ENCODE measurements around the gene TOP3B.

Gene TOP3B

GRCh38 chr22:22023581-22024137 lies 41.1 kb upstream of the TOP3B start:
- 73% methylated on average over 4 of the region's 4 CpGs for WGBS
- no peak overlapping the region for H3K23ac ChIP-seq (ENCODE audit: low read length in 2 of 2)
- H2BK12ac ChIP-seq (ENCODE audit: low read length in 2 of 2), result no peak overlapping the region

DNA sequence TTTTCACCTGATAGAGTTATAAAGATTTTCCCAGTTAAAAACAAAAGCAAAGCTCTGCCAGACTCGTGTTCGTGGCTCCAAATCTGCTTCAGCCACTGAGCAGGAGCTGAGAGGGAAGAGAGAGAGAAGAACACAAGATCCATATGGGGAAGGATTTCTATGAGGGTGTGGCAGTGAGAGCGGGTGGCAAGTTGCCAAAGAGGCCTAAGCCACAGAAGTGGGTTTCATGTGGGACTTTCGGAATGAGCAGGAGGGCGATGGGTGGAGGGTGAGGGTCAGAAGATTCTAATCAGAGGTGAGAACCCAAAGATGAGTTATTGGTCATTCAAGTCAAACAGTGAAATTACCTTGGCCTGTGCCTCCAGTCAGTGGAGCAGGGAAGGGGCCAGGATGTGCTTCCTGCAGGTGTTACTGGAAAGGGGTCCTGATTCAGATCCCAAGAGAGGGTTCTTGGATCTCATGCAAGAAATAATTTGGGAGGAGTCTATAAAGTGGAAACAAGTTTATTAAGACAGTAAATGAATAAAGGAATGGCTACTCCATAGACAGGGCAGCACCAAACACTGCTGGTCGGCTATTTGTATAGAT lies 40.5 kb upstream of the TOP3B start:
- Histone ChIP-seq H3K23ac (ENCODE audit: low read length in 2 of 2) (no peak overlapping the region), H4K91ac (ENCODE audit: low read length) (no peak overlapping the region), H3K27me3 (ENCODE audit: control insufficient read depth in 1 of 2, insufficient read depth in 1 of 2, low read length in 2 of 2) (peaks cover 3 to 7% of the 10 kb centered on the region in 2 experiments), H3K4me3 (ENCODE audit: insufficient read depth in 1 of 2, low read depth in 1 of 2, low read length in 2 of 2) (no peak overlapping the region), H3K4ac (ENCODE audit: low read depth in 1 of 2, low read length in 2 of 2) (no peak overlapping the region), H3K14ac (ENCODE audit: low read length in 2 of 2) (no peak overlapping the region), H3K27ac (ENCODE audit: low read length, poor library complexity, severe bottlenecking) (no peak overlapping the region), H2AK5ac (ENCODE audit: low read length, severe bottlenecking) (no peak overlapping the region), H2BK120ac (ENCODE audit: low read depth, low read length) (no peak overlapping the region), H3K18ac (ENCODE audit: low read depth in 1 of 2, low read length in 2 of 2) (no peak overlapping the region), H2BK5ac (ENCODE audit: low read depth, low read length, poor library complexity, severe bottlenecking) (no peak overlapping the region), H3K9me3 (ENCODE audit: control insufficient read depth, low read length) (no peaks in the 10 kb centered on the region), H3K4me1 (ENCODE audit: control insufficient read depth, insufficient read depth, low read depth, low read length) (no peaks in the 10 kb centered on the region), H3K36me3 (ENCODE audit: control insufficient read depth in 1 of 2, insufficient read depth in 2 of 2, low read depth in 1 of 2, low read length in 2 of 2) (no peaks in the 10 kb centered on the region), H2BK15ac (ENCODE audit: low read depth, poor library complexity, severe bottlenecking) (no peak overlapping the region), H2BK12ac (ENCODE audit: low read length in 2 of 2) (no peak overlapping the region), H2AFZ (ENCODE audit: low read depth, low read length) (no peak overlapping the region), H3K9ac (ENCODE audit: low read length) (no peak overlapping the region), H4K8ac (ENCODE audit: low read length) (no peak overlapping the region), H3K79me1 (replicated peaks; ENCODE audit: low read length, poor library complexity, severe bottlenecking) (no peaks in the 10 kb centered on the region), H3K4me2 (ENCODE audit: low read length, poor library complexity, severe bottlenecking) (no peak overlapping the region)
- 83% methylated on average over 5 of the region's 6 CpGs for WGBS
- DNase-seq, result no peak

More at GRCh38 chr22:22023581-22024137, 41.1 kb upstream of the TOP3B start:
- DNase-seq, result no peak
- no peak overlapping the region for H2AK5ac ChIP-seq (ENCODE audit: low read length, severe bottlenecking)
- H2BK15ac ChIP-seq (ENCODE audit: low read depth, poor library complexity, severe bottlenecking), result no peak overlapping the region
- H3K4ac ChIP-seq (ENCODE audit: low read depth in 1 of 2, low read length in 2 of 2), result no peak overlapping the region
- no peak overlapping the region for H3K18ac ChIP-seq (ENCODE audit: low read depth in 1 of 2, low read length in 2 of 2)
- peaks cover under 1 to 3% of the 10 kb centered on the region in 2 experiments for H3K27me3 ChIP-seq (ENCODE audit: control insufficient read depth in 1 of 2, insufficient read depth in 1 of 2, low read length in 2 of 2)
- H3K79me1 ChIP-seq (replicated peaks; ENCODE audit: low read length, poor library complexity, severe bottlenecking), result no peaks in the 10 kb centered on the region
- no peak overlapping the region for H2BK5ac ChIP-seq (ENCODE audit: low read depth, low read length, poor library complexity, severe bottlenecking)
- no peaks in the 10 kb centered on the region for H3K36me3 ChIP-seq (ENCODE audit: control insufficient read depth in 1 of 2, insufficient read depth in 2 of 2, low read depth in 1 of 2, low read length in 2 of 2)
- H4K91ac ChIP-seq (ENCODE audit: low read length), result no peak overlapping the region
- no peaks in the 10 kb centered on the region for H3K9me3 ChIP-seq (ENCODE audit: control insufficient read depth, low read length)
- no peak overlapping the region for H3K27ac ChIP-seq (ENCODE audit: low read length, poor library complexity, severe bottlenecking)
- no peak overlapping the region for H4K8ac ChIP-seq (ENCODE audit: low read length)
- no peak overlapping the region for H3K14ac ChIP-seq (ENCODE audit: low read length in 2 of 2)
- no peak overlapping the region for H3K9ac ChIP-seq (ENCODE audit: low read length)
- no peak overlapping the region for H2BK120ac ChIP-seq (ENCODE audit: low read depth, low read length)
- no peaks in the 10 kb centered on the region for H3K4me1 ChIP-seq (ENCODE audit: control insufficient read depth, insufficient read depth, low read depth, low read length)
- no peak overlapping the region for H2AFZ ChIP-seq (ENCODE audit: low read depth, low read length)
- H3K4me3 ChIP-seq (ENCODE audit: insufficient read depth in 1 of 2, low read depth in 1 of 2, low read length in 2 of 2), result no peak overlapping the region
- no peak overlapping the region for H3K4me2 ChIP-seq (ENCODE audit: low read length, poor library complexity, severe bottlenecking)

- no peak overlapping the region for H3K23ac ChIP-seq (ENCODE audit: low read length in 2 of 2)
- H2BK12ac ChIP-seq (ENCODE audit: low read length in 2 of 2), result no peak overlapping the region
- no peaks in the 10 kb centered on the region for H3K36me3 ChIP-seq (ENCODE audit: control insufficient read depth in 1 of 2, insufficient read depth in 2 of 2, low read depth in 1 of 2, low read length in 2 of 2)
- no peak overlapping the region for H4K8ac ChIP-seq (ENCODE audit: low read length)
- H3K27me3 ChIP-seq (ENCODE audit: control insufficient read depth in 1 of 2, insufficient read depth in 1 of 2, low read length in 2 of 2), result peaks cover 3 to 10% of the 10 kb centered on the region in 2 experiments
- H2BK15ac ChIP-seq (ENCODE audit: low read depth, poor library complexity, severe bottlenecking), result no peak overlapping the region
- no peak overlapping the region for H3K4ac ChIP-seq (ENCODE audit: low read depth in 1 of 2, low read length in 2 of 2)
- no peak overlapping the region for H3K27ac ChIP-seq (ENCODE audit: low read length, poor library complexity, severe bottlenecking)
- H2AK5ac ChIP-seq (ENCODE audit: low read length, severe bottlenecking), result no peak overlapping the region
- no peak overlapping the region for H2AFZ ChIP-seq (ENCODE audit: low read depth, low read length)
- H3K18ac ChIP-seq (ENCODE audit: low read depth in 1 of 2, low read length in 2 of 2), result no peak overlapping the region
- no peaks in the 10 kb centered on the region for H3K4me1 ChIP-seq (ENCODE audit: control insufficient read depth, insufficient read depth, low read depth, low read length)
- WGBS, result 57% methylated on average over 5 of the region's 5 CpGs
- H3K4me3 ChIP-seq (ENCODE audit: insufficient read depth in 1 of 2, low read depth in 1 of 2, low read length in 2 of 2), result no peak overlapping the region
- no peak overlapping the region for H3K4me2 ChIP-seq (ENCODE audit: low read length, poor library complexity, severe bottlenecking)
- no peak overlapping the region for H2BK120ac ChIP-seq (ENCODE audit: low read depth, low read length)
- no peak for DNase-seq
- H3K14ac ChIP-seq (ENCODE audit: low read length in 2 of 2), result no peak overlapping the region
- H3K79me1 ChIP-seq (replicated peaks; ENCODE audit: low read length, poor library complexity, severe bottlenecking), result no peaks in the 10 kb centered on the region
- no peak overlapping the region for H4K91ac ChIP-seq (ENCODE audit: low read length)
- no peak overlapping the region for H3K9ac ChIP-seq (ENCODE audit: low read length)
- H2BK5ac ChIP-seq (ENCODE audit: low read depth, low read length, poor library complexity, severe bottlenecking), result no peak overlapping the region
- H3K9me3 ChIP-seq (ENCODE audit: control insufficient read depth, low read length), result no peaks in the 10 kb centered on the region
Measured at GRCh38 chr22:22022255-22022840, 39.8 kb upstream of the TOP3B start.

DNA sequence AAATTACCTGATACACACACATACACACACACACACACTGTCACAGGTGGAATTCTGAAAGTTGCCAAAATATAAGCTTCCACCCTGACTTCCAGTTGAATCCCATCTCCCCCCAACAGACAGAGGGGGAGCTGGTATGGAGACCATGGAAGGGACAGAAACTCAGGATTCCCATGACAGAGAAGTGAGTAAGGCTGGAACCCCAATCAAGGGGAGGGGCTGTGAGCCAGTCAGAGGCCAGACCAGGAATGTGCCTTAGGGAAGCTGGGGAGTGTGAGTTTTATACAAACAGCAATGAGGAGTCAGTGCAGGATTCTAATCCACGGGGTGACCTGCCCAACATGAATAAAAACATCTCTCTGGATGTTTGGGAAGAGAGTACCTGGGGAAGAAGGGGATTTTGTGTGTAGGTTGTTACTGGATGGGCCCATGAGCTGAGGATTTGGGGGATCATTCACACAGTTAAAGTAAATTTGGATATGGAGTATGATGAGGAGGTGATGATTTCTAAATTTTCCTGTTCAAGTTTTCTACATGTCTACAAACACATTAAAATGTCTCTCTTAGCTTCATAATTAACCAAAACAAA lies 38.7 kb upstream of the TOP3B start:
- Histone ChIP-seq H3K79me1 (replicated peaks; ENCODE audit: low read length, poor library complexity, severe bottlenecking) (no peaks in the 10 kb centered on the region), H3K9me3 (ENCODE audit: control insufficient read depth, low read length) (no peaks in the 10 kb centered on the region), H3K27ac (ENCODE audit: low read length, poor library complexity, severe bottlenecking) (no peak overlapping the region), H2BK5ac (ENCODE audit: low read depth, low read length, poor library complexity, severe bottlenecking) (no peak overlapping the region), H3K4ac (ENCODE audit: low read depth in 1 of 2, low read length in 2 of 2) (no peak overlapping the region), H3K27me3 (ENCODE audit: control insufficient read depth in 1 of 2, insufficient read depth in 1 of 2, low read length in 2 of 2) (peaks cover 3 to 10% of the 10 kb centered on the region in 2 experiments), H4K91ac (ENCODE audit: low read length) (no peak overlapping the region), H3K4me1 (ENCODE audit: control insufficient read depth, insufficient read depth, low read depth, low read length) (no peaks in the 10 kb centered on the region), H3K18ac (ENCODE audit: low read depth in 1 of 2, low read length in 2 of 2) (no peak overlapping the region), H4K8ac (ENCODE audit: low read length) (no peak overlapping the region), H2BK15ac (ENCODE audit: low read depth, poor library complexity, severe bottlenecking) (no peak overlapping the region), H2BK120ac (ENCODE audit: low read depth, low read length) (no peak overlapping the region), H2AFZ (ENCODE audit: low read depth, low read length) (no peak overlapping the region), H3K36me3 (ENCODE audit: control insufficient read depth in 1 of 2, insufficient read depth in 2 of 2, low read depth in 1 of 2, low read length in 2 of 2) (no peaks in the 10 kb centered on the region), H2AK5ac (ENCODE audit: low read length, severe bottlenecking) (no peak overlapping the region), H3K23ac (ENCODE audit: low read length in 2 of 2) (no peak overlapping the region), H3K9ac (ENCODE audit: low read length) (no peak overlapping the region), H3K14ac (ENCODE audit: low read length in 2 of 2) (no peak overlapping the region), H3K4me3 (ENCODE audit: insufficient read depth in 1 of 2, low read depth in 1 of 2, low read length in 2 of 2) (no peak overlapping the region), H3K4me2 (ENCODE audit: low read length, poor library complexity, severe bottlenecking) (no peak overlapping the region), H2BK12ac (ENCODE audit: low read length in 2 of 2) (no peak overlapping the region)
- WGBS, result 33% methylated on average over 1 of the region's 1 CpG
- no peak for DNase-seq

Data from mesenchymal stem cell (in vitro differentiated cells and primary cell).